K562 (cell line): ENCODE data around the gene COASY. TPM values are rescaled to one million over a fixed set of nuclear protein-coding genes. Genes with fewer than 3 reads are reported as not detected.

ENCODE experiments used
- CBFA2T3 ChIP-seq: fragments of 450-650 bp; IDR thresholded peaks from 2 replicates; pipeline ENCODE4 v1.6.1; 2017
- CHAMP1 ChIP-seq: fragments of 450-650 bp; IDR thresholded peaks from 2 replicates; pipeline ENCODE4 v1.6.1; 2016; ENCODE audit warnings: mild to moderate bottlenecking
- CHD1 ChIP-seq: fragments of 200-600 bp; sonication (generic); IDR thresholded peaks from one replicate; pipeline ENCODE4 v1.6.1; 2012; ENCODE audit warnings: mild to moderate bottlenecking, moderate library complexity, low read length, inconsistent platforms
- ERF ChIP-seq: fragments of 450-650 bp; formaldehyde crosslinking; IDR thresholded peaks from 2 replicates; pipeline ENCODE4 v1.4.0; 2020; ENCODE audit warnings: mild to moderate bottlenecking, mixed read lengths
- HBP1 ChIP-seq: fragments of 450-650 bp; formaldehyde crosslinking; IDR thresholded peaks from 2 replicates; pipeline ENCODE4 v1.4.0; 2022; ENCODE audit warnings: missing genetic modification characterization
- HNRNPL ChIP-seq: fragments of 200-400 bp; formaldehyde crosslinking; IDR thresholded peaks from 2 replicates; pipeline ENCODE4 v1.6.1; 2017; ENCODE audit warnings: low read depth, mild to moderate bottlenecking, low read length
- IFI16 ChIP-seq: fragments of 250-450 bp; sonication (Bioruptor Pico); IDR thresholded peaks from 2 replicates; pipeline ENCODE4 v2.1.2; 2022; ENCODE audit warnings: mild to moderate bottlenecking, inconsistent platforms
- JUNB ChIP-seq: fragments of 450-650 bp; formaldehyde crosslinking; conservative IDR thresholded peaks from 2 replicates; pipeline ENCODE4 v1.4.0; 2020; ENCODE audit warnings: mild to moderate bottlenecking
- MCM2 ChIP-seq: fragments of 450-650 bp; IDR thresholded peaks from 2 replicates; pipeline ENCODE4 v1.6.1; 2017; ENCODE audit warnings: low read depth, mild to moderate bottlenecking
- NCOR1 ChIP-seq: fragments of 450-650 bp; IDR thresholded peaks from 2 replicates; pipeline ENCODE4 v1.6.1; 2016; ENCODE audit warnings: mild to moderate bottlenecking, moderate library complexity
- RAD21 ChIP-seq, 2 experiments: fragments of 250-450 bp in 1 of 2; fragments of 450-650 bp in 1 of 2; sonication (Bioruptor Pico) in 1 of 2; formaldehyde crosslinking in 1 of 2; IDR thresholded peaks in 1 of 2; conservative IDR thresholded peaks in 1 of 2; 2 replicates each; pipeline versions ENCODE4 v1.4.0 to v1.8.0; 2020 to 2022; ENCODE audit warnings: mild to moderate bottlenecking in 2 of 2, moderate library complexity in 1 of 2
- RAD51 ChIP-seq: fragments of 450-650 bp; IDR thresholded peaks from 2 replicates; pipeline ENCODE4 v1.7.1; 2016; ENCODE audit warnings: low read depth, mild to moderate bottlenecking, borderline replicate concordance
- RBFOX2 ChIP-seq: fragments of 200-400 bp; formaldehyde crosslinking; IDR thresholded peaks from 2 replicates; pipeline ENCODE4 v1.6.1; 2017; ENCODE audit warnings: low read depth, mild to moderate bottlenecking, low read length, moderate library complexity
- RBM39 ChIP-seq: fragments of 200-400 bp; formaldehyde crosslinking; optimal IDR thresholded peaks from 2 replicates; pipeline ENCODE3; 2018; ENCODE audit warnings: low read depth, low read length
- SRSF7 ChIP-seq: fragments of 200-400 bp; formaldehyde crosslinking; optimal IDR thresholded peaks from 2 replicates; pipeline ENCODE3; 2017; ENCODE audit warnings: mild to moderate bottlenecking, low read depth, low read length
- STAT6 ChIP-seq: sonication (generic); formaldehyde crosslinking; IDR thresholded peaks from 2 replicates; pipeline ENCODE4 v1.8.1; 2023; ENCODE audit warnings: mild to moderate bottlenecking, missing genetic modification reagents
- TRIM28 ChIP-seq: fragments of 450-650 bp; IDR thresholded peaks from 2 replicates; pipeline ENCODE4 v1.6.1; 2017
- XRCC3 ChIP-seq: fragments of 450-650 bp; IDR thresholded peaks from 2 replicates; pipeline ENCODE4 v1.6.1; 2017; ENCODE audit warnings: mild to moderate bottlenecking, moderate library complexity
- ZC3H11A ChIP-seq: IDR thresholded peaks from 2 replicates; pipeline ENCODE4 v1.6.1; 2012; ENCODE audit warnings: low read depth, low read length, improper control_type of control experiment
- ZC3H4 ChIP-seq: sonication (generic); formaldehyde crosslinking; IDR thresholded peaks from 2 replicates; pipeline ENCODE4 v1.9.0; 2021; ENCODE audit warnings: missing genetic modification reagents, borderline replicate concordance
- ZNF239 ChIP-seq: fragments of 250-450 bp; sonication (Bioruptor Pico); IDR thresholded peaks from 2 replicates; pipeline ENCODE4 v1.4.0; 2020; ENCODE audit warnings: mild to moderate bottlenecking
- ZNF398 ChIP-seq: fragments of 250-450 bp; sonication (Bioruptor Pico); IDR thresholded peaks from 2 replicates; pipeline ENCODE4 v1.8.0; 2021; ENCODE audit warnings: moderate library complexity, mild to moderate bottlenecking, inconsistent platforms
- ZNF77 ChIP-seq: fragments of 250-450 bp; sonication (Bioruptor Pico); IDR thresholded peaks from 2 replicates; pipeline ENCODE4 v1.5.0; 2020
- ZSCAN32 ChIP-seq: fragments of 450-650 bp; formaldehyde crosslinking; IDR thresholded peaks from 2 replicates; pipeline ENCODE4 v1.4.0; 2020; ENCODE audit warnings: mild to moderate bottlenecking, moderate library complexity
- polyA plus RNA-seq, 8 experiments: library from polyadenylated mRNA; depleted of rRNA in 4 of 8; stranded (reverse) in 5 of 8; unstranded in 3 of 8; fragments of >200 nt; fragmentation: Nextera tagmentation in 2 of 8; fragmentation: Illumina TruSeq in 1 of 8; extraction: Ambion mirVana in 2 of 8; extraction: Trizol in 1 of 8; gene quantifications; 2 replicates each; pipeline versions ENCODE4 v1.2.1 to v1.2.3, GENCODE V29; 2011 to 2014; ENCODE audit warnings: inconsistent platforms in 1 of 8, missing spikeins in 1 of 8
- total RNA-seq, 7 experiments: library from RNA; depleted of rRNA in 6 of 7; stranded (reverse); fragments of >200 nt in 6 of 7; fragmentation: Illumina TruSeq in 2 of 7; extraction: Trizol in 2 of 7; gene quantifications; 2 replicates each; pipeline versions ENCODE4 v1.2.1 to v1.2.3, GENCODE V29; 2011 to 2021; ENCODE audit warnings: low replicate concordance in 1 of 7

The COASY gene
- total and polyA plus RNA-seq, 9 of the 15 experiments (the other 6 are each of a cell fraction or from before 2014, with no cell fraction given), result 25.4 to 175 (median 62.3) TPM

- TF ChIP-seq ZNF77, result no peak
- TF ChIP-seq ZC3H11A, result no peak
- TF ChIP-seq SRSF7, result no peak
- no peak for TF ChIP-seq RAD21 (CRISPR knock-in tag; conservative IDR thresholded peaks at IDR 0.05 in 1 of 2, IDR thresholded peaks at IDR 0.05 in 1 of 2)
- 0 out of 2 replicates have a peak, but pooled peaks have one; percentile 14 for TF ChIP-seq NCOR1
- TF ChIP-seq ZSCAN32 (CRISPR knock-in tag), result no peak
- no peak for TF ChIP-seq ZNF239
- no peak for TF ChIP-seq ZNF398
- TF ChIP-seq CHD1, result no peak
- no peak for TF ChIP-seq TRIM28
- no peak for TF ChIP-seq ERF (CRISPR knock-in tag)
- TF ChIP-seq ZC3H4 (CRISPR knock-in tag), result no peak
- TF ChIP-seq HNRNPL, result no peak
- no peak for TF ChIP-seq RBM39
- TF ChIP-seq STAT6 (CRISPR knock-in tag), result no peak
- no peak for TF ChIP-seq JUNB (CRISPR knock-in tag)
- no peak for TF ChIP-seq RAD51
- no peak for TF ChIP-seq IFI16 (CRISPR knock-in tag)
- no peak for TF ChIP-seq CHAMP1
- no peak for TF ChIP-seq XRCC3
- no peak for TF ChIP-seq HBP1 (CRISPR knock-in tag)
- TF ChIP-seq CBFA2T3, result peak; percentile 64
- no peak for TF ChIP-seq MCM2
- TF ChIP-seq RBFOX2, result no peak
Measured at GRCh38 chr17:42527932-42528331, 34.0 kb upstream of the COASY start (continued).
